Stimulated activated CD4-positive, alpha-beta T cell treated with anti-CD3 and anti-CD28 coated beads, Interleukin-15, amount 100 ng/mL, for 1 hour (primary cell): ENCODE data around the gene DHRSX.
"Not testable (repeated sequence)": the region's sequence is repeated elsewhere in the genome, so short reads cannot be mapped to it uniquely, and the experiment has no call there.

Experiments used
- DNase-seq, 2 donors: peaks; one replicate each; pipeline ENCODE4 v3.0.0-alpha.2; 2020; ENCODE audit warnings: low read depth in 1 of 2, low spot score in 1 of 2

Gene DHRSX

DNA sequence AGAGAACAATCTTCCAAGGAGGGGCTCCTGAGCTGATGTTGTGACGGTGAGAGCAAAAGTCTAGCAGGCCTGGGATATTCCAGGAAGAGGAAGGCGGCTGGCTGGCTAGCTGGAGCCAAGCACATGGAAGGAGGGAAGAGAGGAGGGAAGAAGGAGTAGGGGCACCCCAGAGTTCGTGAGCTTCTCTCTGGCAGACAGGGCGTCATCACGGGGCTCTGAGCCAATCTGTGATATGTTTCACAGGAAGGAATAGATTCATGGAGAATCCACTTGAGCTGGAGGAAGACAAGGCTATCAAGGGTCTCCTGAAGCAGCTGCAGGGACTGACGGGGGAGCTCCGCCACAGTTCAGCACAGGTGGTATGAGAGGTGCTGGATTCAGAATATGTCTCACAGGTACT is 73.6 kb downstream of the DHRSX start:
- DNase-seq, result no peak

DNA sequence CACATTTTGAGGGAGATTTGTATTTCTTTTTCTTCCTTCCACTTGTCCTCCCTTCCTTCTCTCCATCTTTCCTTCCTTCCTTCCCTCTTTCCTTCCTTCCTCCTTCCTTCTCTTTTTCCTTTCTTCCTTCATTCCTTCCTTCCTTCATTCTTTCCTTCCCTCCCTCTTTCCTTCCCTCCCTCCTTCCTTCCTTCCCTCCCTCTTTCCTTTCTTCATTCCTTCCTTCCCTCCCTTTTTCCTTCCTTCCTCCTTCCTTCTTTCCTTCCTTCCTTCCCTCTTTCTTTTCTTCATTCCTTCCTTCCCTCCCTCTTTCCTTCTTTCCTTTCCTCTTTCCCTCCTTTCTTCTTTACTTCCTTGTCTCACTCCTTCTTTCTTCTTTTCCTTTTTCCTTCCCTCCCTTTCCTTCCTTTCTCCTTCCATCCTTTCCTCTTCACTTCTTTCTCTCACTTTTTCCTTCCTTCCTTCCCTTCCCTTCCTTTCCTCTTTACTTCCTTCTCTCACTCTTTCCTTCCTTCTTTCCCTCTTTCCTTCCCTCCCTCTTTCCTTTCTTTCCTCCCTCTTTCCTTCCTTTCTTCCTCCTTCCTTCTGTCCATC is 74.4 kb downstream of the DHRSX start:
- no peak for DNase-seq

DNA sequence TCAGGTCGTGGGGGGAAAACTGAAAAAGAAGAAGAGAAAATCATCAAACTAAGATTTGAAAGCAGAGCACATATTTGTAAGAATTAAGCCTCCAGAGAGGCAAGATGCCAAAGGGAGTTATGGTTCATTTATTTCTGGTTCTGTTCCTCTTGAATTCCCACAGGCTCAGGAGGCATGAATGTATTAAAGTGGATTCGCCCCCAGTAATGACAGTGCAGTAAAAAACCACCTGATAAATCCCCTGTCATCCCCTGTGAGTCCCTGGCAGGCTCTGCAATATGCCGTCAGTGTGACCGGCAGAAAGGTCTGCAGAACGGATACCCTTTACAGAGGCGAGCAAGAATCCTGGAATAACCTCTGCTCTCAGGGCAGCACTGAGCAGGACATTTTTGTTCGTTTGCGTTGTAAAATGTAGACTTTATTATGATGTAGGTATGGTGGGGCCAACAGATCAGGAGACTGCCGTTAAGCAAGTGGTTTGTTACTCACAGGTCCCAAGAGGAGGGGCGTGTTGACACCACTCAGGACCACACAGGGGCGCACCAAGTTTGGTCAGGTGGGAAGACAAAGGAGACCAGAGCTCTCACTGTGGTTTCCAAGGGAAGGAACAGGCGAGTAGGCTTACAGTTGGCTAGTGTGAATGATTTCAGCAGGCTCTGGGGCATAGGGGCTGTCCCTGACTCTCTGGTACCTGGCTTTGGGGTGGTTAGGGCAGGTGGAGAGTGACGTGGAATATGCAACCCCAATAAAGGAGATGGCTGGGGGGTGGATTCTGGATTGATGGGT is 75.3 kb downstream of the DHRSX start:
- DNase-seq, result no peak

DNA sequence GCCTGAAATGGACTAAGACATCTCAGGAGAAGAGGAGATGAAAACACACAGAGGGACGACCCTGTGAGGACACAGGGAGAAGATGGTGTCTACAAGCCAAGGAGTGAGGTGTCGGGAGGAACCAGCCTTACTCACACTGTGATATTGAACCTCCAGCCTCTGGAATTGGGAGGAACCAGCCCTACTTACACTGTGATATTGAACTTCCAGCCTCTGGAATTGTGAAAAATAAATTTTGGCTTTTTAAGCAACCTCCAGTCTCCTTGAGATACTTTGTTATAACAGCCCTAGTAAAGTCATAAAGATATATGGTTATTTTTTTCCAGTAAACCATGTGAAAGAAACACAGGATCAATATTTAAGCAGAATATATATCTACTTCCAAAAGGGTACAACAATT is 76.5 kb downstream of the DHRSX start:
- no peak for DNase-seq

DNA sequence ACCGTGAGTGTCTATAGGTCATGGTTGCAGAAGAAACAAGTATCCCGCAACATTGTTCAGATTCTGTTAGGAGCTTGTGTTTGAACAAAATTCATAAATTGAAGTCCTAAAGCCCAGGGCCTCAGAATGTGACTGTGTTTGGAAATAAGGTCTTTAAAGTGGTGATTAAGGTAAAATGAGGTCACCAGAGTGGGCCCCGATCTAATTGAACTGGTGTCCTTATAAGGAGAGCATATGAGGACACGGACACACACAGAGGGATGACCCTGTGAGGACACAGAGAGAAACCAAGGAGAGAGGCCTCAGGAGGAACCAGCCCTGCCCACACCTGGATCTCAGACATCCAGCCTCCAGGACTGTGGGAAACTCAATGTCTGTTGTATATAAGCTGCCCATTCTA is 76.9 kb downstream of the DHRSX start:
- no peak for DNase-seq

DNA sequence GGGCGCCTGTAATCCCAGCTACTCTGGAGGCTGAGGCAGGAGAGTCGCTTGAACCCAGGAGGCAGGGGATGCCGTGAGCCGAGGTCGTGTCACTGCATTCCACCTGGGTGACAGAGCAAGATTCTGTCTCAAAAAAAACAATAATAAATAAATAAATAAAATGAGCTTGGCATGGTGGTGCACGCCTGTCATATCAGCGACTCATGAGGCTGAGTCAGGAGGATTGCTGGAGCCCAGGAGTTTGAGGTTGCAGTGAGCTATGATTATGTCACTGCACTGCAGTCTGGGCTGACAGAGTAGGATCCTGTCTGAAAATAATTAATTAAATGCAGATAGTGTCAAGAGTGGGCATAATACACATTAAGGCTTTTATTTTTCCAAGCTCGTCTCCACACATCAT is 77.5 kb downstream of the DHRSX start:
- DNase-seq, result no peak

DNA sequence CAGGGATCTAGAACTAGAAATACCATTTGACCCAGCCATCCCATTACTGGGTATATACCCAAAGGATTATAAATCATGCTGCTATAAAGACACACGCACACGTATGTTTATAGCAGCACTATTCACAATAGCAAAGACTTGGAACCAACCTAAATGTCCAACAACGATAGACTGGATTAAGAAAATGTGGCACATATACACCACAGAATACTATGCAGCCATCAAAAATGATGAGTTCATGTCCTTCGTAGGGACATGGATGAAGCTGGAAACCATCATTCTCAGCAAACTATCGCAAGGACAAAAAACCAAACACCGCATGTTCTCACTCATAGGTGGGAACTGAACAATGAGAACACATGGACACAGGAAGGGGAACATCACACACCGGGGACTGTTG is 81.4 kb downstream of the DHRSX start:
- not testable (repeated sequence) for DNase-seq

DNA sequence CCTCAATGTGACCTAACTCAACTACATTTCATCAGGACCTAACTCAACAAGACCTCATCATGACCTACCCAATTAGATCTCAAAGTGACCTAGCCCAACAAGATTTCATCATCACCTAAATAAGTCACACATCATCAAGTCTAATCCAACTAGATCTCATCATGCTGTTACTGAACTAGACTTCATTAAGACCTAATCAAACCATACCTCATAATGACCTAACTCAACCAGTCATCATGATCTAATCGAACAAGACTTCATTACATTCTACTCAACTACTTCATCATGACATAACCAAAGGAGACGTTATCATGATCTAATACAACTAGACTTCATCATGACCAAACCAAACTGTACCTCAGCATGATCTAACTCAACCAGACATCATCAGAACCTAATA is 82.8 kb downstream of the DHRSX start:
- no peak for DNase-seq

DNA sequence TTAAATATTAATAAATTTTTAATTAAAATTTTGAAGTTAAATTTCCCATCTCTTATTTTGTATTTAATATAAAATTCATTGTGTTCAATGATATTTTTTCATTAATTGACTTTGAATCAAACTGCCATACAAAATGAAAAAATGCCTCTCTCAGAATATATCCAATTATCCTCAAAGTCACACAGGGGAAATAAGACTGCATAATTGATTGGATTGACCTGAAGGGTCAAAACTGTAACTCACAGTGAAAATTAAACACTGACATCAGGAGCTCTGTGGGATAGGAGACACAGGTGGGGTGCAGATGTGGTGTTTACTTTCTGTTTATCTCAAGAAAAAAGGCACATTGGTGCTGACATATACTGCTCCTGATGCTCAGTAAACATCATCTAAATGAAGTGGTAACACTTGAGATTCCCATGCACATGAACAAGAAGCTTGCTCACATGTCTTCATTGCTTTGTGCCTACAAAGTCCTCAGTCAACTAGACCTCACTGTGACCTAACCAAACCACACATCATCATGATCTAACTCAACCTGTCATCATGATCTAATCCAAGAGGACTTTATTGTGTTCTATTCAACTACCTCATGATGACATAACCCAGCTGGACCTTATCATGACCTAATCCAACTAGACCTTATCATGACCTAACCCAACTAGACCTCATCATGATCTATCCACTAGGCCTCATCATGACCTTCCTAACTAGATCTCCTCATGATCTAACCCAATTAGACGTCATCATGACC is 83.7 kb downstream of the DHRSX start:
- DNase-seq, result no peak

DNA sequence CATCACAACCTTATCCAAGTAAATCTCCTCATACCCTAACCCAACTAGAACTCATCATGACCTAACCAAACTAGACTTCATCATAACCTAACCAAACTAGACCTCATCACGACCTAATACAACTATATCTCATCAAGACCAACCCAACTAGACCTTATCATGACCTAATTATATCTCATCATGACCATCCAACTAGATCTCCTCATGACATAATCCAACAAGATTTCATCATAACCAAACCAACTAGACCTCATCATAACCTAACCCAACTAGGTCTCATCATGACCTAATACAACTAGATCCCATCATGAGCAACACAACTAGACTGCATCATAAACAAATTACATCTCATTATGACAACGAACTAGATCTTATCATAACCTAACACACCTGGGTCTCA is 86.4 kb downstream of the DHRSX start:
- DNase-seq, result no peak

DNA sequence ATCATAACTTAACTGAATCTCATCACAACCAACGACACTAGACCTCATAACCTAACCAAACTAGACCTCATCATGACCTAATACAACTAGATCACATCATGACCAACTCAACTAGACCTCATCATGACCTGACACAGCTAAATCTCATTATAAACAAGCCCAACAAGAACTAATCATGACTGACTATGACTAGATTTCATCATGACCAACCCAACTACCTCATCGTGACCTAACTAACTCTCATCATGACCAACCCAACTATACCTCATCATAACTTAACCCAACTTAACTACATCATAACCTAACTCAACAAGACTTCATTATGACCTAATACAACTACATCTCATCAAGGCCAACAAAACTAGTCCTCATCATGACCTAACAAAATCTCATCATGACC is 86.8 kb downstream of the DHRSX start:
- no peak for DNase-seq

DNA sequence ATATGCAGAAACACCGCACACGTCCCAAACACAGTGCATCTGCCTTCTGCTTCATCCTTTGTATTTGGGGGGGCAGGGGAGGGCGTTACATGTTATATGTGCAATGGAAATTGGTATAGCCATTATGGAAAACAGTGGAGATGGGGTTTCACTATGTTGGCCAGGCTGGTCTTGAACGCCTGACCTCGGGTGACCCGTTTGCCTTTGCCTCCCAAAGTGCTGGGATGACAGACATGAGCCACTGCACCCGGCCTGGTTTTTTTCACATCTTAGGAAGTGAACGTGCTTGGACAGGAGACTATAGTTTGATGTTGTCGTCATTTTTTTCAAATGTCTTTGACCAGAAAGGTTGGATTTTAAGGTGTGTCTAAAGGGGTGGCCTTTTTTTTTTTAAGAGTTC is 88.6 kb downstream of the DHRSX start:
- no peak for DNase-seq

DNA sequence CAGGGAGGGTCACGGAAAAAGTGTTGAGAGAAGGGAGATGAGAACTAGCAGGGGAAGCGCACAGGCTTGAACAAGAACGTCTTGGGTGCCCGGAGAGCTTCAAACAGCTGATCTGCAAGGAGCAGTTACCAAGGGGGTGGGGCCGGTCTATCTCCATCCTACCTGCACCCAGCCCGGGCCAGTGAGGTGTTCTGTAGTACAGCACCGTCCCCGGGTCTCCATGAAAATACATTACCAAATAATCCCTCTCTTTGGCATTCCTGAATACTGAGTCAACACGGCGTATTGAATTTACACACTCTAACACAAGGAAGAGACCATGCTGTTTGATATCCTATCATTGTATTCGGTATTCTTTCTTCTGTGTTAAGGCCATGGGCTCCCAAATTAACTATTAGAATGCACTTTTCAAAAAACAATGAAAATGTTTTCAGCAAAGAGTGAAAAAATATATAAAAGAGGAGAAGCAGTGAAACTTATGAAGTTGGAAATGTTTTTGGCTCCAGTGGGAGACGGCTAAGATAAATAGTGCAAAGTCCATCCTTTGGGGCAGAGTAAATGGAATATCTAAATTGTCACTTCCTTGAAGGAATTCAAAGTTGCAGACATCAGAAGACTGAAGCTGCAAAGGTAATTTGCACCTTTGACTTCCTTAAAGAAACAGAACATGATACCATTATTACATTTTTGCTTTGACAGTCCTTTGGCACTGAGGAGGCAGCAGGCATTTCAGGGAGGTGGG is 90.3 kb downstream of the DHRSX start:
- no peak for DNase-seq

DNA sequence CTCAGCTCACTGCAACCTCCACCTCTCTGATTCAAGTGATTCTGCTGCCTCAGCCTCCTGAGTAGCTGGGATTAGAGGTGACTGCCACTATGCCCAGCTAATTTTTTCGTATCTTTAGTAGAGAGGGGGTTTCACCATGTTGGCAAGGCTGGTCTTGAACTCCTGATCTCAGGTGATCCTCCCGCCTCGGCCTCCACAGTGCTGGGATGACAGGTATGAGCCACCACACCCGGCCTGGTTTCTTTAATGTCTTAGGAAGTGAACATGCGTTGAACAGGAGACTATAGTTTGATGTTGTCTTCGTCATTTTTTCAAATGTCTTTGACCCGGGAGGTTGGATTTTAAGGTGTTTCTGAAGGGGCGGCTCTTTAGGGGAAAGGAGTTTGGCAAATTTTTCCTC is 91.0 kb downstream of the DHRSX start:
- no peak for DNase-seq

DNA sequence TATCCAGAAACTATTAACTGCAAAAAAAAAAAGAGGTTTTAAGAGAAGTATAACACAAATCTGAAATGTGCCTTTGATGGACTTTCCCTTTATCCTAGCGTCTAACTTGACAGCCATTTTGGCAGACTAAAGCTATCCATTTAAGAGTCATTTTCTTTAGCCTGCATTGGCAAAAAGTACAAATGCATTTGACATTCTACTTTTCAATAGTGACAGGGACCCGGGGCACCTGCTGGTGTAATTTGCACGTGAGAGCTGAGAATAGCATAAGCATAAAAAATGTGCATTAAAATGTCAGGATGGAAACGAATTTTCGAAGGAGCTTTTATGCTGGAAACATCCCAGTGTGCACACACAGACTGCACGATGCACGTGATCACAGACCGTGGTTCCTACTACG is 91.9 kb downstream of the DHRSX start:
- DNase-seq, result no peak

DNA sequence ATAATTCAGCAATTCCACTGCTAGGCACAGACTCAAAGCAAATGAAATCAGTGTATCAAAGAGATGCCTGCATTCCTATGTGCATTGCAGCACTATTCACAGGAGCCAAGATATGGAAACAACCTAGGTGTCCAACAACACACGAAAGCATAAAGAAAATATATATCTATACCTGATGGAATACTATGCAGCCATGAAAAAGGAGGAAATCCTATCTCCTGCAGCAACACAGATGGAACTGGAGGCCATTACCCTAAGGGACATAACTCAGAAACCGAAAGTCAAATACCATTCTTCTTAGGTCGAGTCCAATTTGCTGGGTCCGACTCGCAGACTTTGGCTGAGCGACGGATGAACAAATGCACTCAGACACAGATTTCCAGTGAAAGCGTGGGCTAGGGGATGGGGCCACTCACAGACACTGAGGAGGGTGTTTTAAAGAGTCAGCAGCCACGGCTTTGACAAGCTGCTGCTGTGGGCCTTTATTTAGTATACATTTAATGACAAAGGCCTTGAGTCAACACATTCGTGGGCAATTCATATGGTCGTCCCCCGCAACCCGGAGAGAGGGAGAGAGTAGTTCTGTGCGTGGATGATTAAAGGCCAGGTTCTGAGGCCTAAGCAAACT is 93.8 kb downstream of the DHRSX start:
- DNase-seq, result no peak

DNA sequence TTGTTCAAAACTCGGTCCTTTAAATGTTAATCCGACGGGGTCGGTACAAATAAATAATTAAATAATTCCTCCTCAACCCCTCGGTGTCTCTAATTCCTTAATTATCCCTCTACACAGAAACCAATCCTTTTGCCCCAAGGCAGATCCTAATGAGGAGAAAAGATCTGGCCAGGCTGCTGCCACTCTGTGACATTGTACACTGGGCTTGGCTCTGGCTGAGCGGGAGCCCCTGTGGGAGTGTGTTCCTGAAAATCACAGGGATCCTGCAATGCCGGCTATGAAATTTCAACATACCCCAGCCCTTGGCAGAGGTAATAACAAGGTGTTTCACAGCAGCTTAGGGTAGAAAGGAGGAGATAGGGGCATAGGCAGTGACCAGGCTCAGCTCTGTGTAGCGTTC is 96.0 kb downstream of the DHRSX start:
- no peak for DNase-seq

DNA sequence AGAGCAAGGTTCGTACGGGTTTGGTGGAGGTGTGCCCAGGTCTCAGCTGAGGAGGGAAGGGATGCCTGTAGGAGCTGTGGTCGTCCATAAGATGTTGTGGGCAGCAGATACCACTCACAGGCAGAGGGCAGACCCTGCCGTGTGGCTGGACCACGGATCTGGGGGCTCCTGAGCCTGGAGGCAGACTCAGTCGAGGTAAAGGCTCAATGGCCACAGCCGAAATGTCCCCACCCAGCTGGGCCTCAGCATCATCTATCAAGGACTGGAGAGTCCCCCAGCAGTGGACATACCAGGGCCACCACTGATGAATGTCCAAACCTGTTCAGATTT is 98.5 kb downstream of the DHRSX start:
- DNase-seq, result no peak

DNA sequence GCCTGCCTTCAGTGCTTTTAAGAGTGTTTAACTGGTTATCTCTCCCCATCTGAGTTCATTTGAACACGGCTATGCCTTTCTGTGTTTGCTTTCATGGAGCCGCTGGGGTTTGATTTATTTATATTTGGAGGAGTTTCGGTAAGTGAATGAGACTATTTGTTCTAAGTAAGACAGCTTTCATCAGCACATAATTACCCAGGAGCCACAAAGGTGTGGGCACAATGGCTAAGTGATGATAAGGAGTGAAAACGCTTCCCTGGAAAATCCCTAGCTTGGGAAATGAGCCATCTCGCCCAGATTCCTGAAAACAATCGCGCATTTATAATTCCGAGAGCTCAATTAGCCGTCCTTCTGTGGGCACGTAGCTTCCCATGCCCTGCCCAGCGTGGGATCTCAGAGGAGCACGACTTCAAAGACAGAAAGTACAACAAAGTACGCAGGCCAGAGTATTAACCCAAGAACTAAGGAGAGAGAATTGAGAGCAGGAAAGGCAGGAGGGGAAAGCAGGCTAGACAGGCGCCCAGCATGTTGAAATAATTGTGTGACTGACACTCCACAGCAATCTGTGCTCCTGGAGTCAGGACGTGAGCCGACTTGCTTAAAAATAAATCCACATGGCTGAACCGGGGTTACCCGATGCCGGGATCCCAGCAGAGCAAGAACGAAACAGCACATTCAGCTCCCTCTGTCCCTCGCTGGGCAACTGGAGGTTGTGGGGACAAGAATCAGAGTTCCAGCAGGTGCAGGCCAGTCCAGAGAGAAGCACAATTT is 99.0 kb downstream of the DHRSX start:
- DNase-seq, result no peak

DNA sequence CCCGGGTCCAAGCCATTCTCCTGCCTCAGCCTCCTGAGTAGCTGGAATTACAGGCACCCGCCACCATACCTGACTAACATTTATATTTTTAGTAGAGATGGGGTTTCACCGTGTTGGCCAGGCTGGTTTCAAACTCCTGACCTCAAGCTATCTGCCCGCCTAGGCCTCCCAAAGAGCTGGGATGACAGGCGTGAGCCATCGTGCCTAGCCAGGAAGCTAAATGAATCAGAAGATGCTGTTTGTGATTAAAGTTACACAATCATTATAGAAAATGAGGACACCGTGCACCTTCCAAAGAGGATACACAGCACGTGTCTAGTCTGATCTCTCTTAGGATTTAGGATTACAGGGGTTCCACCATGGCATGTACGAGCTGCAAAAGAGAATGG is 99.6 kb downstream of the DHRSX start:
- no peak for DNase-seq
